Activated CD4-positive, alpha-beta T cell treated with anti-CD3 and anti-CD28 coated beads, Interleukin-2, amount 10 ng/mL, durations not matched to agents 7 days and 5 days (primary cell): ENCODE data around the gene PODNL1. TPM values are rescaled to one million over a fixed set of nuclear protein-coding genes. Genes with fewer than 3 reads are reported as not detected.

Experiments
- CTCF ChIA-PET: fragments of 350-600 bp; sonication (Branson Sonifier 250); formaldehyde crosslinking; loops from one replicate; lab custom pipeline; 2021; ENCODE audit warnings: antibody characterized with exemption; lab: Charles Lee
- POLR2A ChIA-PET: fragments of 350-600 bp; sonication (Branson Sonifier 250); formaldehyde crosslinking; loops from one replicate; lab custom pipeline; 2021; ENCODE audit warnings: antibody characterized with exemption; lab: Charles Lee
- DNase-seq: peaks from one replicate; pipeline ENCODE4 v3.0.0-alpha.2; 2020
- H3K27ac Mint-ChIP-seq: one replicate; pipeline ENCODE4 v1.8.0; 2021; ENCODE audit warnings: mild to moderate bottlenecking, moderate library complexity, mixed read lengths
- H3K27me3 Mint-ChIP-seq: one replicate; pipeline ENCODE4 v1.8.0; 2021; ENCODE audit warnings: mixed read lengths
- H3K36me3 Mint-ChIP-seq: one replicate; pipeline ENCODE4 v1.8.0; 2021; ENCODE audit warnings: low read depth, mixed read lengths
- H3K4me1 Mint-ChIP-seq: one replicate; pipeline ENCODE4 v1.8.0; 2021; ENCODE audit warnings: mixed read lengths
- H3K4me3 Mint-ChIP-seq: one replicate; pipeline ENCODE4 v1.8.0; 2021; ENCODE audit warnings: mild to moderate bottlenecking, moderate library complexity, mixed read lengths
- H3K9me3 Mint-ChIP-seq: one replicate; pipeline ENCODE4 v1.8.0; 2021; ENCODE audit warnings: mixed read lengths
- total RNA-seq, 2 experiments: library from RNA; stranded (reverse); gene quantifications; one replicate each; pipeline ENCODE4 v1.2.3, GENCODE V29; 2021

Gene PODNL1
- total RNA-seq, 2 experiments from 2014 or later = 0.17 to 0.58 TPM

DNA sequence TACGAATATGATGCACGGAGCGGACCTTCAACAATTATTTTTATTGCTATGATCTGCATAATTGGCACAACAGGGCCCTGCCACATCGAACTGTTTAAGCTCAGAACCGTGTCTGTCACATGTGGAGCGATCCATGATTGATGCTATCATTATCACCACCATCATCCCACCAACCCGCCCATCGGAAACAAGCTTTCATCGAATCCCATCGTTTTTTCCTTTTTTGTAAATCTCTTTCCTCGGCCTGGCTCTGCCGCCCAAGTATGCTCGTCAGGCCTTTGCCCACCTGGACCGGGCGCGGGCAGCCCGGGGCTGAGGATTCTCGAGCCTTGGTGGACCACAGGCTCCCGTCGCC, 13.6 kb upstream of the PODNL1 start:
- Mint-ChIP-seq H3K4me3 (peak overlapping the region; percentile 98), H3K27ac (peak overlapping the region; percentile 96), H3K36me3 (peaks cover 14% of the 10 kb centered on the region), H3K9me3 (no peaks in the 10 kb centered on the region), H3K27me3 (no peaks in the 10 kb centered on the region), H3K4me1 (peaks cover 20% of the 10 kb centered on the region)
- DNase-seq = no peak
- ChIA-PET POLR2A (no interaction called here), CTCF (interaction anchor here (0.6 to 2.3 kb wide), 5 partner anchors 10 to 122 kb away, joined by 3 to 7 read pairs (median 4); partner anchors contain the start of gene IL27RA)

GRCh38 chr19:13951043-13951442, 12.8 kb upstream of the PODNL1 start:
- CTCF ChIA-PET = no interaction called here
- H3K36me3 Mint-ChIP-seq = peaks cover 8% of the 10 kb centered on the region

DNA sequence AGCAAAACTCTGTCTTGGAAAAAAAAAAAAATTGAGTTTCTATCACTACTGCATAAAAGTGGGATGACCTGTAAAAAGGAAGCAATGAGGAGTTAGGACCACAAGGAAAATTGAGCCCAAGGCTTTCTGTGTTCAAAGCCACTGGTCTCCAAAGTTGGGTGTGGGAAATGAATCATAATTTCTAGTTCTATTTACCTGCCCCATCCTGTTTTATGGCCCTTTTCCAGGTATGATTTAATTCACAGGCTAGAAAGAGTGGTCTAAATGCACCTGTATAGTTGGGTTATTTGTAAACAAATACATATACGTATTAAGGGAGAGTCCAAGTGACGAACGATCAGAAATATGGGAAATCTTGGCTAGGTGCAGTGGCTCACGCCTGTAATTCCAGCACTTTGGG, 8.2 kb upstream of the PODNL1 start:
- H3K36me3 Mint-ChIP-seq = no peaks in the 10 kb centered on the region
- DNase-seq = no peak
- no peaks in the 10 kb centered on the region for H3K9me3 Mint-ChIP-seq
- H3K27me3 Mint-ChIP-seq = no peaks in the 10 kb centered on the region
- ChIA-PET POLR2A (no interaction called here), CTCF (interaction anchor here (0.6 kb wide), 1 partner anchor 13 kb away, joined by 3 read pairs; no protein-coding TSS in a partner anchor)
- H3K4me3 Mint-ChIP-seq = no peak overlapping the region
- no peaks in the 10 kb centered on the region for H3K4me1 Mint-ChIP-seq
- H3K27ac Mint-ChIP-seq = no peak overlapping the region

More at GRCh38 chr19:13951043-13951442, 12.8 kb upstream of the PODNL1 start:
- H3K9me3 Mint-ChIP-seq = no peaks in the 10 kb centered on the region
- H3K27ac Mint-ChIP-seq = no peak overlapping the region
- no peak overlapping the region for H3K4me3 Mint-ChIP-seq
- H3K27me3 Mint-ChIP-seq = no peaks in the 10 kb centered on the region
- peaks cover 20% of the 10 kb centered on the region for H3K4me1 Mint-ChIP-seq
- POLR2A ChIA-PET = no interaction called here
- DNase-seq = no peak

GRCh38 chr19:13942023-13942684, 3.9 kb upstream of the PODNL1 start:
- POLR2A ChIA-PET = no interaction called here

DNA sequence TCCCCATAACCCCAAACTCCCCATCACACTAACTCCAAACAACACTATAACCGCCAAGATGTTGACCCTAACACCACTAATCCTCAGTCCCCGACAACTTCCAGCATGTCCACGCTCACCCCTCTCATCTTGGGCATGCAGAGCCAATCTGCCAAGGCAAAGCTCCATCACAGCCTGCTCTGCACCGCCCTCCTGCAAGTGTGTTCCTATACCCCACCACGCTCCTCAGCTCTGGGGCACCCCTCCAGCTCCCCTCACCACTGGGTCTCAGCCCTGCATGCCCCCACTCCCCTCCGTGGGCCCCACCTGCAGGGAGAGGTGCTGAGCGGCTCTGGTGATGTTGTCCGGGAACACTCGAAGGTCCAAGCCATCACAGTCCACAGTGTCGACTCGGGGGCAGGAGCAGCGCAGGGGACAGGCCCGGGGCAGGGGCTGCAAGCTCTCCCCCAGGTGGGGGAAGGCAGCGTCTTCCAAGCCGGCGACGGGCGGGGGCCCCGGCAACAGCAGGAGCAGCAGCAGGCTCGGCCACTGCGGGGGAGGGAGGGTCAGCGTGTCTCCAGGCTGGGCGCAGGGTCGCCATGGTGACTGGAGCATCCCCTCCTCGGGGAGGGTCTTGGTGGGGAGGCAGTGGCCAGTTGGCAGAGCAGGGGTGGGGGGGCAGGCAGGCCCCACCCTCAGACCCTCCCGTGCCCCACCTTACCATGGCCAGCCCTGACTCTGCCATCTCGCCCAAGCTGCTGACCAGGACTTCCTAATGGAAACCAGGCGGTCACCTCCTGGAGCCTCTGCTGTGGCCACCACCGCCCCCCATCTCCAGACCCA, 527 bp downstream of the PODNL1 start:
- no peaks in the 10 kb centered on the region for H3K4me1 Mint-ChIP-seq
- H3K36me3 Mint-ChIP-seq = no peaks in the 10 kb centered on the region
- no peaks in the 10 kb centered on the region for H3K9me3 Mint-ChIP-seq
- no peak overlapping the region for H3K27ac Mint-ChIP-seq
- ChIA-PET POLR2A (no interaction called here), CTCF (interaction anchor here (0.9 kb wide), 1 partner anchor 16 kb away, joined by 4 read pairs; no protein-coding TSS in a partner anchor)
- peaks cover 7% of the 10 kb centered on the region for H3K27me3 Mint-ChIP-seq
- no peak overlapping the region for H3K4me3 Mint-ChIP-seq
- no peak for DNase-seq

More at GRCh38 chr19:13942023-13942684, 3.9 kb upstream of the PODNL1 start:
- Mint-ChIP-seq H3K36me3 (no peaks in the 10 kb centered on the region), H3K27ac (no peak overlapping the region), H3K9me3 (no peaks in the 10 kb centered on the region), H3K4me1 (no peaks in the 10 kb centered on the region), H3K27me3 (peaks cover 7% of the 10 kb centered on the region), H3K4me3 (no peak overlapping the region)
- CTCF ChIA-PET = interaction anchor here (1.9 kb wide), 1 partner anchor 89 kb away, joined by 5 read pairs; the partner anchor contains the start of gene IL27RA
- no peak for DNase-seq

DNA sequence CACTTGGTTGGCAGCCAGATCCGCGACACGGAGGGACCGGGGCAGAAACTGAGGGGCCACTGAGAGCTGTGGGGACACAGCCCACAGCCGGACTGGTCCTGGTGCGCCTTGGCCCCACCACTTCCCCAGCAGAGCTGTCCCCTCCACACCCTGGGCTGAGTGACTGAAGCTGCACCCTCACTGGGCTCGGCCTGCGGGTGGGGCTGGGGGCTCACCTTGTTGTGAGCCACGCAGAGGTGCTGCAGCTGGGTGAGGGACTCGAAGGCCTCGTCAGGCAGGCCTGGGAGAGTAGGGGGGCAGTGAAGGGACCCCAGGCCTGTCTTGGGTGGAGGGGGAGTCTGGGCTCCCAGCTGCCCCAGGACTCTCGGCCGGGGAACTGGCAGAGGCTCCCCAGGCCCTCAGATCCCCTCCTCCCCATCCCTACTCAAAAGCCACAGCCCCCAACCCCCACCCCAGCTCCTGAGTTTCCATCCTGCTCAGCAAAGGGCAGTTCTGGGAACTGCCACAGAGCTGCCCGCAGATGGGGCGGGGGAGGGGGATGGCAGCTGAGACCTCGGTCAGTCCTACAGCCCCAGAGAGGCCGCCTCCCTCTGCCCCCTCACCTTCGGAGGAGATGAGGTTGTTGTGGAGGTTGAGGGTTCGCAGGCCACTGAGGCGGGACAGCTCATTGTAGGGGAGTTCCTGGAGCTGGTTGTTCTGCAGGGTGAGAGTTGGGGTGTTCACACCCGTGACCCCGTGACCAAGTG, 2.3 kb downstream of the PODNL1 start:
- CTCF ChIA-PET = no interaction called here
- Mint-ChIP-seq H3K36me3 (no peaks in the 10 kb centered on the region), H3K9me3 (no peaks in the 10 kb centered on the region), H3K4me3 (no peak overlapping the region), H3K4me1 (no peaks in the 10 kb centered on the region), H3K27ac (no peak overlapping the region), H3K27me3 (peaks cover 7% of the 10 kb centered on the region)
- POLR2A ChIA-PET = no interaction called here
- no peak for DNase-seq

GRCh38 chr19:13934785-13935109, 3.5 kb downstream of the PODNL1 start:
- Mint-ChIP-seq H3K27me3 (peaks cover 7% of the 10 kb centered on the region), H3K9me3 (no peaks in the 10 kb centered on the region), H3K4me3 (no peak overlapping the region), H3K36me3 (no peaks in the 10 kb centered on the region), H3K4me1 (no peaks in the 10 kb centered on the region), H3K27ac (no peak overlapping the region)
- CTCF ChIA-PET = no interaction called here
- no peak for DNase-seq
- POLR2A ChIA-PET = no interaction called here

GRCh38 chr19:13932911-13933393, 5.3 kb downstream of the PODNL1 start:
- POLR2A ChIA-PET = no interaction called here
- no peaks in the 10 kb centered on the region for H3K9me3 Mint-ChIP-seq
- H3K4me3 Mint-ChIP-seq = no peak overlapping the region
- CTCF ChIA-PET = interaction anchor here (0.5 to 0.9 kb wide), 3 partner anchors 15 to 94 kb away, joined by 3 to 5 read pairs (median 3); no protein-coding TSS in a partner anchor
- H3K36me3 Mint-ChIP-seq = peaks cover 4% of the 10 kb centered on the region
- DNase-seq = no peak
- peaks cover 5% of the 10 kb centered on the region for H3K27me3 Mint-ChIP-seq
- H3K4me1 Mint-ChIP-seq = no peaks in the 10 kb centered on the region
- no peak overlapping the region for H3K27ac Mint-ChIP-seq

DNA sequence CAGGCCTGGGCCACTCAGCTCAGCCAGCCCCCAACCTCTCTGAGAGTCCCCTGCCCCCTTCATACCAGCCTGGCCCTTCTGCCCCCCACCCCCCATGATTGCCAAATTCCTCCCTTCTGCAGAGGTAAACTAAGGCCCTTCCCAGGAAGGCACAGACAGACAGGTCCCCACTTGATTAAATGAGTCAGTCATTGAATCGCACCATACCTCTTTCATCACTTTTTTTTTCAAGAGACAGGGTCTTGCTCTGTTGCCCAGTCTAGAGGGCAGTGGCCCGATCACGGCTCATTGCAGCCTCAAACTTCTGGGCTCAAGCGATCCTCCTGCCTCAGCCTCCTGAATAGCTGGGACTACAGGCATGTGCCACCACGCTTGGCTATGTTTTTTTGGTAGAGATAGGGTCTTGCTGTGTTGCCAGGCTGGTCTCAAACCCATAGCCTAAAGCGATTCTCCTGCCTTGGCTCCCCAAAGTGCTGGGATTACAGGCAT, 6.0 kb downstream of the PODNL1 start:
- H3K4me3 Mint-ChIP-seq = no peak overlapping the region
- peak overlapping the region; percentile 76 for H3K27ac Mint-ChIP-seq
- ChIA-PET POLR2A (no interaction called here), CTCF (no interaction called here)
- no peaks in the 10 kb centered on the region for H3K9me3 Mint-ChIP-seq
- DNase-seq = no peak
- H3K36me3 Mint-ChIP-seq = peaks cover 6% of the 10 kb centered on the region
- no peaks in the 10 kb centered on the region for H3K27me3 Mint-ChIP-seq
- H3K4me1 Mint-ChIP-seq = no peaks in the 10 kb centered on the region

- DNase-seq = no peak
- Mint-ChIP-seq H3K9me3 (no peaks in the 10 kb centered on the region), H3K4me3 (no peak overlapping the region), H3K27me3 (no peaks in the 10 kb centered on the region), H3K4me1 (no peaks in the 10 kb centered on the region), H3K36me3 (peaks cover 13% of the 10 kb centered on the region), H3K27ac (no peak overlapping the region)
- CTCF ChIA-PET = no interaction called here
- POLR2A ChIA-PET = no interaction called here
These were observed 6.6 kb downstream of the PODNL1 start for GRCh38 chr19:13931391-13932148.

- H3K4me1 Mint-ChIP-seq = no peaks in the 10 kb centered on the region
- DNase-seq = no peak
- no peaks in the 10 kb centered on the region for H3K9me3 Mint-ChIP-seq
- ChIA-PET CTCF (interaction anchor here (0.7 kb wide), 1 partner anchor 9 kb away, joined by 4 read pairs; no protein-coding TSS in a partner anchor), POLR2A (no interaction called here)
- H3K27me3 Mint-ChIP-seq = no peaks in the 10 kb centered on the region
- no peak overlapping the region for H3K27ac Mint-ChIP-seq
- H3K4me3 Mint-ChIP-seq = no peak overlapping the region
- peaks cover 15% of the 10 kb centered on the region for H3K36me3 Mint-ChIP-seq
These were observed 7.8 kb downstream of the PODNL1 start for GRCh38 chr19:13930402-13930801.

DNA sequence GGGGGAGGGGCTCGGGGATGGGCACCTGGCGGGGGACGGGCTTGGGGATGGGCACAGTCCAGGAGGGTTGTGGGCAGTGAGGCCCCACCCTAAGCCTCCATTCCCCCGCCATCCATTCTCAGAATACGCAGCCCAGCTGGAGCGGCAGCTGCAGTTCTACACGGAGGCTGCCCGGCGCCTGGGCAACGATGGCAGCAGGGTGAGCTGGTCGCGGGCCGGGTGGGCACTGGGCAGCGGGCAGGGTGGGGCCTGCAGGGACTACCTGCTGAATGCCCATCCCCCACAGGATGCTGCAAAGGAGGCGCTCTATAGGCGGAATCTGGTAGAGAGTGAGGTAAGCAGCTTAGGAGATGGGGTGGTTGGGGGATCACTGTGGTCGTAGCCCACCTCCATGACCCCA, 8.3 kb downstream of the PODNL1 start:
- Mint-ChIP-seq H3K27me3 (no peaks in the 10 kb centered on the region), H3K9me3 (no peaks in the 10 kb centered on the region), H3K4me3 (no peak overlapping the region), H3K27ac (no peak overlapping the region), H3K4me1 (no peaks in the 10 kb centered on the region), H3K36me3 (peaks cover 16% of the 10 kb centered on the region)
- ChIA-PET CTCF (no interaction called here), POLR2A (no interaction called here)
- DNase-seq = no peak
